SJSA1 (cell line): Measurements from ENCODE around the gene POU2F1. TPM values are rescaled to one million over a fixed set of nuclear protein-coding genes. Genes with fewer than 3 reads are reported as not detected.
A peak's percentile ranks its signal among the peaks of the same experiment; 100 is the strongest.

ENCODE experiments used
- DNase-seq, 2 experiments: peaks; one replicate each; pipeline ENCODE4 v3.0.0-alpha.2; 2015 to 2020; ENCODE audit warnings: low spot score in 2 of 2, low read depth in 1 of 2
- H3K27ac ChIP-seq: fragments of 250-450 bp; sonication (Bioruptor Pico); 2 replicates; pipeline ENCODE4 v1.5.1; 2020; ENCODE audit warnings: mild to moderate bottlenecking, moderate library complexity
- H3K27me3 ChIP-seq: fragments of 250-450 bp; sonication (Bioruptor Pico); replicated peaks from 2 replicates; pipeline ENCODE4 v1.5.1; 2020; ENCODE audit warnings: mild to moderate bottlenecking, moderate library complexity
- H3K36me3 ChIP-seq: fragments of 250-450 bp; sonication (Bioruptor Pico); 2 replicates; pipeline ENCODE4 v1.5.1; 2020; ENCODE audit warnings: mild to moderate bottlenecking
- H3K4me1 ChIP-seq: fragments of 250-450 bp; sonication (Bioruptor Pico); replicated peaks from 2 replicates; pipeline ENCODE4 v1.6.1; 2021; ENCODE audit warnings: mild to moderate bottlenecking
- H3K4me3 ChIP-seq: fragments of 250-450 bp; sonication (Bioruptor Pico); 2 replicates; pipeline ENCODE4 v1.5.1; 2020; ENCODE audit warnings: mild to moderate bottlenecking
- H3K9me3 ChIP-seq: fragments of 250-450 bp; sonication (Bioruptor Pico); replicated peaks from 2 replicates; pipeline ENCODE4 v1.5.1; 2020; ENCODE audit warnings: mild to moderate bottlenecking
- total RNA-seq: library from RNA; depleted of rRNA; stranded (reverse); fragments of >200 nt; shearing (Covaris generic); gene quantifications from 2 replicates; pipeline ENCODE4 v1.2.3, GENCODE V29; 2014; rRNA removed

POU2F1 gene
- 2.5 and 5.0 TPM in 2 replicates for total RNA-seq

- peaks cover 17% of the 10 kb centered on the region for H3K4me1 ChIP-seq
- H3K36me3 ChIP-seq, result peaks cover 3% of the 10 kb centered on the region; the same call in 1 of the 2 replicates
- DNase-seq, result peak; percentile 98
- H3K9me3 ChIP-seq, result no peaks in the 10 kb centered on the region
- H3K27me3 ChIP-seq, result no peaks in the 10 kb centered on the region; the same call in 1 of the 2 replicates
- H3K27ac ChIP-seq, result peak within 1 kb of the TSS; percentile 68
- H3K4me3 ChIP-seq, result peak within 1 kb of the TSS; percentile 57
Observed at GRCh38 chr1:167220537-167221125, at the start of gene POU2F1. Gene POU2F1, plus strand, starts transcription at chr1:167220886. Its CDS starts 12 bp downstream, at chr1:167220898.

GRCh38 chr1:167171286-167171929, 49.3 kb upstream of the POU2F1 start:
- Histone ChIP-seq H3K4me3 (no peak overlapping the region), H3K36me3 (no peaks in the 10 kb centered on the region), H3K27ac (no peak overlapping the region), H3K27me3 (no peaks in the 10 kb centered on the region), H3K9me3 (no peaks in the 10 kb centered on the region; the same call in 1 of the 2 replicates), H3K4me1 (peaks cover 10% of the 10 kb centered on the region)
- DNase-seq, result peak in 1 of 2 experiments; percentile 20

- Histone ChIP-seq H3K27me3 (no peaks in the 10 kb centered on the region), H3K27ac (no peak overlapping the region), H3K36me3 (no peaks in the 10 kb centered on the region), H3K9me3 (no peaks in the 10 kb centered on the region; the same call in 1 of the 2 replicates), H3K4me3 (no peak overlapping the region), H3K4me1 (peaks cover 10% of the 10 kb centered on the region)
- peak in 1 of 2 experiments; percentile 33 for DNase-seq
Observed at GRCh38 chr1:167173516-167174184, 47.0 kb upstream of the POU2F1 start.

- Histone ChIP-seq H3K27ac (no peak overlapping the region), H3K36me3 (no peaks in the 10 kb centered on the region), H3K4me3 (no peak overlapping the region), H3K4me1 (peaks cover 10% of the 10 kb centered on the region), H3K9me3 (no peaks in the 10 kb centered on the region; the same call in 1 of the 2 replicates), H3K27me3 (no peaks in the 10 kb centered on the region)
- no peak for DNase-seq
Observed at GRCh38 chr1:167175901-167176300, 44.8 kb upstream of the POU2F1 start.

- no peaks in the 10 kb centered on the region for H3K36me3 ChIP-seq
- H3K4me1 ChIP-seq, result no peaks in the 10 kb centered on the region
- no peak overlapping the region for H3K27ac ChIP-seq
- H3K4me3 ChIP-seq, result no peak overlapping the region
- no peak for DNase-seq
- H3K27me3 ChIP-seq, result no peaks in the 10 kb centered on the region; the same call in 1 of the 2 replicates
- H3K9me3 ChIP-seq, result no peaks in the 10 kb centered on the region; the same call in 1 of the 2 replicates
Observed at GRCh38 chr1:167178831-167179230, 41.9 kb upstream of the POU2F1 start.

- Histone ChIP-seq H3K4me1 (no peaks in the 10 kb centered on the region), H3K36me3 (no peaks in the 10 kb centered on the region), H3K27me3 (no peaks in the 10 kb centered on the region; the same call in 1 of the 2 replicates), H3K9me3 (no peaks in the 10 kb centered on the region; the same call in 1 of the 2 replicates), H3K4me3 (no peak overlapping the region), H3K27ac (no peak overlapping the region)
- DNase-seq, result no peak
Observed at GRCh38 chr1:167182571-167183320, 37.9 kb upstream of the POU2F1 start.

GRCh38 chr1:167184081-167184480, 36.6 kb upstream of the POU2F1 start:
- DNase-seq, result no peak
- H3K4me3 ChIP-seq, result no peak overlapping the region
- H3K36me3 ChIP-seq, result no peaks in the 10 kb centered on the region
- H3K9me3 ChIP-seq, result no peaks in the 10 kb centered on the region
- H3K4me1 ChIP-seq, result no peaks in the 10 kb centered on the region
- H3K27me3 ChIP-seq, result no peaks in the 10 kb centered on the region; the same call in 1 of the 2 replicates
- no peak overlapping the region for H3K27ac ChIP-seq

GRCh38 chr1:167185062-167185461, 35.6 kb upstream of the POU2F1 start:
- Histone ChIP-seq H3K9me3 (no peaks in the 10 kb centered on the region), H3K27me3 (no peaks in the 10 kb centered on the region; the same call in 1 of the 2 replicates), H3K27ac (no peak overlapping the region)

GRCh38 chr1:167185974-167186657, 34.6 kb upstream of the POU2F1 start:
- Histone ChIP-seq H3K27ac (no peak overlapping the region), H3K4me3 (no peak overlapping the region), H3K36me3 (no peaks in the 10 kb centered on the region), H3K27me3 (no peaks in the 10 kb centered on the region; the same call in 1 of the 2 replicates), H3K4me1 (no peaks in the 10 kb centered on the region), H3K9me3 (no peaks in the 10 kb centered on the region)
- no peak for DNase-seq

More at GRCh38 chr1:167185062-167185461, 35.6 kb upstream of the POU2F1 start:
- Histone ChIP-seq H3K4me3 (no peak overlapping the region), H3K36me3 (no peaks in the 10 kb centered on the region), H3K4me1 (no peaks in the 10 kb centered on the region)
- no peak for DNase-seq

- H3K36me3 ChIP-seq, result no peaks in the 10 kb centered on the region
- H3K4me1 ChIP-seq, result no peaks in the 10 kb centered on the region
- H3K27ac ChIP-seq, result no peak overlapping the region
- peaks cover 2% of the 10 kb centered on the region; the same call in 1 of the 2 replicates for H3K27me3 ChIP-seq
- H3K4me3 ChIP-seq, result no peak overlapping the region
- no peak for DNase-seq
- no peaks in the 10 kb centered on the region for H3K9me3 ChIP-seq
Observed at GRCh38 chr1:167186771-167187170, 33.9 kb upstream of the POU2F1 start.

GRCh38 chr1:167190747-167191237, 29.9 kb upstream of the POU2F1 start:
- Histone ChIP-seq H3K27me3 (0 out of 2 replicates have a peak, but pooled peaks cover 2% of the 10 kb centered on the region), H3K4me3 (no peak overlapping the region), H3K9me3 (no peaks in the 10 kb centered on the region), H3K4me1 (peaks cover 11% of the 10 kb centered on the region), H3K27ac (no peak overlapping the region), H3K36me3 (no peaks in the 10 kb centered on the region)
- no peak for DNase-seq

- no peak for DNase-seq
Observed at GRCh38 chr1:167191958-167192357, 28.7 kb upstream of the POU2F1 start.

More at GRCh38 chr1:167191958-167192357, 28.7 kb upstream of the POU2F1 start:
- H3K4me1 ChIP-seq, result peaks cover 22% of the 10 kb centered on the region
- no peak overlapping the region for H3K4me3 ChIP-seq
- no peak overlapping the region for H3K27ac ChIP-seq
- no peaks in the 10 kb centered on the region for H3K9me3 ChIP-seq
- no peaks in the 10 kb centered on the region for H3K36me3 ChIP-seq
- 0 out of 2 replicates have a peak, but pooled peaks cover 2% of the 10 kb centered on the region for H3K27me3 ChIP-seq
